Smooth muscle cell of the coronary artery (primary cell): ENCODE measurements around the gene DOK4. TPM values are rescaled to one million over a fixed set of nuclear protein-coding genes. Genes with fewer than 3 reads are reported as not detected.

Experiments
- total RNA-seq: library from RNA; depleted of rRNA; stranded (reverse); fragments of >200 nt; gene quantifications from 2 replicates; pipeline ENCODE4 v1.2.3, GENCODE V29; 2014; ENCODE audit warnings: low replicate concordance

Gene DOK4
- total RNA-seq: 28.0 and 44.4 TPM in 2 replicates

DNA sequence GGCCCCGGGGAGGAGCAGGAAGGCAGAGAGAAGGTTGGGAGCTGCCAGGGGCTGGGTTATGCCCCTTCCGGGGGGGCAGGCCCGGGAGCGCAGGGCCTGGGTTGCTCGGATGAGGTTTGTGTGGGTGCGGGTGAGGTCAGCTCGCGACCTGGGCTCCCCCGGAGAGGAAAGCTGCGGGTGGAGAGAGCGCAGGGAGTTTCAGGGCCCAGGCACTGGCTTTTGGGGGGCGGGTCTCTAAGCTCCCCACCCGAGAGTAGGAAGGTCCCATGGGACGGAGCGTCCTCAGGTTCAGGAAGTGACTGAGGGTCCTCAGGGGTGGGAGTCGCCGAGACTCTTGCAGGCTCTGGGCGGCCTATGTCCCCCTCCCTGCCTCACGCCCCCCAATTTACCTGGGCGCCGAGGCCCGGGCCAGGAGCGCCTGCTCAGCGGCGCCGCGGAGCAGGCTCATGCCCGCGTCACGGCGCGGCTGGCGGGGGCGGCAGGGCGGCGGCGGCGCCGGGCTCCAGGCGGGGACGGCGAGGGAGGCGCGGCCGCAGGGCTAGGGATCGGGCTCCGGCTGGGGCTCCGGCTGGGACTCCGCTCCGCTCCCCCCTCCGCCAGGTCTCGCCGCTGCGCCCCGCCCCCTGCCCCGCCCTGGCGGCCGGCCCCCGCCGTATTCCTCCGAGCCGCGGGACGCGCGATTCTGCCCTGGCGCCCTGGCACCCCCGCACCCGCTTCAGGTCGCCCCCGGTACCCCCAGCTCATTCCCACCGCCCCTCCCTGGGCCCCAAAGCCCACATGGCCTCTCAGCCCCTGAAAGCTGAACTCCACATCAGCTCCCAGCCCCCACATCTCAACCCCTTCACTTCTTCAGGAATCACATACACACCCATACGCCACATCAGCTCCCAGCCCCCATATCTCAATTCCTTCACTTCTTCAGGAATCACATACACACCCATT lies at the start of gene DOK4:
Gene DOK4 (minus strand): TSS at position 578 of the 942 bp plus-strand sequence. CDS start 6,986 bp downstream, outside the sequence.

DNA sequence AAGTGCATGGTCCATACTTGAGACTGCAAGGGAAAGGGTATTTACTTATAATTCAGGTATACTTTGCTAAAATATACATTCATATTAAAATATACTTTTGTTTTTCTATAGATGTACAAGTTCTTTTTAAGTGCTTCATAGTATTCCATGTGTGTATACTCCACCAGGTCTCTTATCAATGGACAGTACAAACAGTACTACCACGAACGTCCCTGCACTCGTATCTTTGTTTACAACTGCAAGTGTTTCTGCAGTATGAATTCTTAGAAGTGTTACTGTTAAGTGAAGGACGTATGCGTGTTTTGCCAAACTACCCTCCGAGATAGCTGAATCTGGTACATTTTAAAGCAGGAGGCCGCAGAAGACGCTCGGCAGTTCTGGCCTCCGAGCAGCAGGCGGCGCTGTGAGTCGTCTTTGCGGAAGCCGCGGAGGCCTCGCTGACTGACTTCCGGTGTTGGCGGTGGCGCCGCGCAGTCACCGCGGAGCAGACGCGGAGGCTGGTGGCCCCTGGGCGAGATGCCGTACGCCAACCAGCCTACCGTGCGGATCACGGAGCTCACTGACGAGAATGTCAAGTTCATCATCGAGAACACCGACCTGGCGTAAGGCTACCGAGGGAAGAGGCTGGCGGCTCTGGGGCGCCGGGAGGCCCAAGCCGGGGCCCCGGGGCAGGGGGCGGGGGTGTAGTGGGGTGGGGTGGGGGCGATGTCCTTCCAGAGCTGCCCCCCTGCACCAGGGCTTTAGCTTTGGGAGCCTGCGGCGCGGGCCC lies 23.9 kb downstream of the DOK4 start, which contains the start of gene POLR2C:
Gene POLR2C (plus strand): TSS at position 471 of the 769 bp plus-strand sequence. CDS start 46 bp downstream, at position 517.

GRCh38 chr16:57447186-57447962 lies 38.9 kb downstream of the DOK4 start, which contains the start of the genes CIAPIN1 and COQ9:
Gene CIAPIN1 (minus strand): TSS chr16:57447385. CDS start chr16:57440928, 6,457 bp downstream.
Gene COQ9 (plus strand): TSS chr16:57447479. CDS start chr16:57447506, 27 bp downstream.

Other genes with a start within 250 kb of the DOK4 start
- gene ARL2BP, start 241.2 kb downstream of the DOK4 start, total RNA-seq: 40.2 and 63.3 TPM in 2 replicates
- 0.53 TPM in 1 of 2 replicates, not detected in the other for gene PLLP, start 201.8 kb downstream of the DOK4 start, total RNA-seq
- gene CCL22, start 127.7 kb downstream of the DOK4 start, total RNA-seq: not detected in 2 replicates
- 0.23 and 0.83 TPM in 2 replicates for gene CX3CL1, start 114.0 kb downstream of the DOK4 start, total RNA-seq
- not detected in 2 replicates for gene CCL17, start 81.7 kb downstream of the DOK4 start, total RNA-seq
- 18.6 and 46.3 TPM in 2 replicates for gene CIAPIN1, start 39.1 kb downstream of the DOK4 start, total RNA-seq
- gene COQ9, start 39.0 kb downstream of the DOK4 start, total RNA-seq: 43.0 and 52.5 TPM in 2 replicates
- gene POLR2C, start 23.8 kb downstream of the DOK4 start, total RNA-seq: 93.4 and 111 TPM in 2 replicates
- gene CCDC102A, start 50.1 kb upstream of the DOK4 start, total RNA-seq: 12.4 and 19.5 TPM in 2 replicates
- not detected in 2 replicates for gene ADGRG5, start 56.1 kb upstream of the DOK4 start, total RNA-seq
- gene ADGRG1, start 142.1 kb upstream of the DOK4 start, total RNA-seq: 0.12 and 0.53 TPM in 2 replicates
- gene ADGRG3, start 181.8 kb upstream of the DOK4 start, total RNA-seq: not detected in 2 replicates
- 0.23 TPM in 1 of 2 replicates, not detected in the other for gene DRC7, start 208.3 kb upstream of the DOK4 start, total RNA-seq
- gene KATNB1, start 249.3 kb upstream of the DOK4 start, total RNA-seq: 18.7 and 19.5 TPM in 2 replicates